AML-193 (cell line): ENCODE data around the gene FERD3L.

ENCODE experiments used
- DNase-seq, 2 experiments: peaks; one replicate each; lab custom pipeline; 2025; lab: John Stamatoyannopoulos, UW

The FERD3L gene

GRCh38 chr7:19099924-19100323 is 45.3 kb downstream of the FERD3L start:
- no peak for DNase-seq

GRCh38 chr7:19099194-19099593 is 46.0 kb downstream of the FERD3L start:
- no peak for DNase-seq

- DNase-seq, result no peak
These were observed 46.7 kb downstream of the FERD3L start for GRCh38 chr7:19098510-19098909.

GRCh38 chr7:19097165-19098055 is 47.8 kb downstream of the FERD3L start:
- DNase-seq, result no peak

- no peak for DNase-seq
These were observed 49.8 kb downstream of the FERD3L start for GRCh38 chr7:19095353-19095860.
